GM18505 (cell line): Measurements from ENCODE around the gene SLC35G6.

ENCODE experiments used
- ATAC-seq: cut with Tn5 transposase; IDR thresholded peaks from one replicate; pipeline ENCODE4 v1.9.1; 2021; ENCODE audit not compliant: unreplicated experiment
- POLR2A ChIP-seq: IDR thresholded peaks from 4 replicates; pipeline ENCODE4 v1.6.1; 2011; ENCODE audit warnings: borderline replicate concordance; ENCODE audit not compliant: insufficient read depth, insufficient read length; ENCODE audit errors: extremely low read depth

Gene SLC35G6

GRCh38 chr17:7493941-7494340, 12.7 kb downstream of the SLC35G6 start:
- ATAC-seq = no peak
- TF ChIP-seq POLR2A = no peak

- TF ChIP-seq POLR2A = no peak
- ATAC-seq = no peak
Observed at GRCh38 chr17:7495906-7496434, 14.7 kb downstream of the SLC35G6 start.

- TF ChIP-seq POLR2A = no peak
- ATAC-seq = no peak
Observed at GRCh38 chr17:7496470-7497183, 15.4 kb downstream of the SLC35G6 start.

GRCh38 chr17:7497228-7497627, 16.0 kb downstream of the SLC35G6 start:
- ATAC-seq = no peak
- TF ChIP-seq POLR2A = no peak

GRCh38 chr17:7497636-7498035, 16.4 kb downstream of the SLC35G6 start:
- no peak for ATAC-seq
- TF ChIP-seq POLR2A = no peak

- TF ChIP-seq POLR2A = no peak
- no peak for ATAC-seq
Observed at GRCh38 chr17:7499161-7499560, 17.9 kb downstream of the SLC35G6 start.

- TF ChIP-seq POLR2A = no peak
- no peak for ATAC-seq
Observed at GRCh38 chr17:7501729-7502128, 20.5 kb downstream of the SLC35G6 start.

- ATAC-seq = no peak
- no peak for TF ChIP-seq POLR2A
Observed at GRCh38 chr17:7502171-7502847, 21.1 kb downstream of the SLC35G6 start.

GRCh38 chr17:7502987-7503386, 21.7 kb downstream of the SLC35G6 start:
- TF ChIP-seq POLR2A = no peak
- ATAC-seq = no peak

- ATAC-seq = no peak
- no peak for TF ChIP-seq POLR2A
Observed at GRCh38 chr17:7503521-7503920, 22.3 kb downstream of the SLC35G6 start.

- no peak for ATAC-seq
- TF ChIP-seq POLR2A = no peak
Observed at GRCh38 chr17:7508145-7508544, 26.9 kb downstream of the SLC35G6 start.

- no peak for ATAC-seq
- TF ChIP-seq POLR2A = no peak
Observed at GRCh38 chr17:7508846-7509245, 27.6 kb downstream of the SLC35G6 start.

- ATAC-seq = no peak
- TF ChIP-seq POLR2A = no peak
Observed at GRCh38 chr17:7509937-7510336, 28.7 kb downstream of the SLC35G6 start.

- no peak for ATAC-seq
- no peak for TF ChIP-seq POLR2A
Observed at GRCh38 chr17:7511108-7511507, 29.9 kb downstream of the SLC35G6 start.
